HG02571 (cell line): Measurements from ENCODE around the gene ZNF668.
A peak's percentile ranks its signal among the peaks of the same experiment; 100 is the strongest.

ENCODE experiments used
- ATAC-seq: cut with Tn5 transposase; IDR thresholded peaks from one replicate; pipeline ENCODE4 v1.9.1; 2021; ENCODE audit warnings: mild to moderate bottlenecking, moderate library complexity; ENCODE audit not compliant: unreplicated experiment

Gene ZNF668

DNA sequence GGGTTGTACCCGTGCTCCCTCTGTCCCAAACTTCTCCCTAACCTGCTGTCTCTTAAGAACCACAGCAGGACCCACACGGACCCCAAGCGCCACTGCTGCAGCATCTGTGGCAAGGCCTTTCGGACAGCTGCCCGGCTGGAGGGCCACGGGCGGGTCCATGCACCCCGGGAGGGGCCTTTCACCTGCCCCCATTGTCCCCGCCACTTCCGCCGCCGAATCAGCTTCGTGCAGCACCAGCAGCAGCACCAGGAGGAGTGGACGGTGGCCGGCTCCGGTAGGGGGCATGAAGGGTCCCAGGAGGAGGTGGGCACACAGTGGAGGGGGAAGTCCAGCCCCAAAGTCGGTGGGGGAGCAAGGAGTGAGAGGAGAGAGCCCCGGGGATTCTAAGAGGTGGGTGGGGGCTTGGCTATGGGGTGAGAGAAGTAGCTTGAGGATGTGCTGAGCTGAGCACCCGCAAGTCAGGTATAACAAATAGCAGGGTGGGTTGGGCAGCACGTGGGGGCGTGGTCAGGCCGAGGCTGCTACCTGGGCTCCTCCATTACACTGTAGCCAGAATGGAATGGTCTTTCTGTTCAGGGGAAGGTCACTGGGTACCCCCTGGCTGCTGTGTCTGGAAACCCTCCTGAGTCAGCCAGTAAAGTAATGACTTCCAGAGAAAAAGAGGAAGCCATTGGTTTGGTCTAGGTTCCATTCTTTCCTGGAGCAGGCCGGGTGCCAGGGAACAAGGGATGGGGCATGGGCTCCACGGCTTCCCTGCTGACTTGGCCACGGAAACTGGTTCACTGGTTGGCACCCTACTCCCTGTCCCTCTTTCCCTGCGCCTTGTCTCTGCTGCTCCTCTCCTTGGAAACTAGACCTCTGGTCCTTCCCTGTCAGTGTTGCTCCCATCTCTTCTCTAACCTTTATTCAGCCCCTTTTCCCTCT lies 7.7 kb upstream of the ZNF668 start:
- no peak for ATAC-seq

DNA sequence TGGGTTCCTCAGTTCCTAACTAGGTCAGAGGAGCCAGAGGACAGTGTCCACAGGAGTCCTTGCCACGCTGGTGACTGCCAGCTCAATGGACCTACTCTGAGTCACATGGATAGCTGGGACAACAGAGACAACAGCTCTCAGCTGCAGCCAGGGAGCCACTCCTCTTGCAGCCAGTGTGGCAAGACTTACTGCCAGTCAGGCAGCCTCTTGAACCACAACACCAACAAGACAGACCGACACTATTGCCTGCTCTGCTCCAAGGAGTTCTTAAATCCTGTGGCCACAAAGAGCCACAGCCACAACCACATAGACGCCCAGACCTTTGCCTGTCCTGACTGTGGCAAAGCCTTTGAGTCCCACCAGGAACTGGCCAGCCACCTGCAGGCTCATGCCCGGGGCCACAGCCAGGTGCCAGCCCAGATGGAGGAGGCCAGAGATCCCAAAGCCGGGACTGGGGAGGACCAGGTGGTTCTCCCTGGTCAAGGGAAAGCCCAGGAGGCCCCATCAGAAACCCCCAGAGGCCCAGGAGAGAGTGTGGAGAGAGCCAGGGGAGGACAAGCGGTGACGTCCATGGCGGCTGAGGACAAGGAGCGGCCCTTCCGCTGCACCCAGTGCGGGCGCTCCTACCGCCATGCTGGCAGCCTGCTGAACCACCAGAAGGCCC lies 6.8 kb upstream of the ZNF668 start:
- ATAC-seq: no peak

DNA sequence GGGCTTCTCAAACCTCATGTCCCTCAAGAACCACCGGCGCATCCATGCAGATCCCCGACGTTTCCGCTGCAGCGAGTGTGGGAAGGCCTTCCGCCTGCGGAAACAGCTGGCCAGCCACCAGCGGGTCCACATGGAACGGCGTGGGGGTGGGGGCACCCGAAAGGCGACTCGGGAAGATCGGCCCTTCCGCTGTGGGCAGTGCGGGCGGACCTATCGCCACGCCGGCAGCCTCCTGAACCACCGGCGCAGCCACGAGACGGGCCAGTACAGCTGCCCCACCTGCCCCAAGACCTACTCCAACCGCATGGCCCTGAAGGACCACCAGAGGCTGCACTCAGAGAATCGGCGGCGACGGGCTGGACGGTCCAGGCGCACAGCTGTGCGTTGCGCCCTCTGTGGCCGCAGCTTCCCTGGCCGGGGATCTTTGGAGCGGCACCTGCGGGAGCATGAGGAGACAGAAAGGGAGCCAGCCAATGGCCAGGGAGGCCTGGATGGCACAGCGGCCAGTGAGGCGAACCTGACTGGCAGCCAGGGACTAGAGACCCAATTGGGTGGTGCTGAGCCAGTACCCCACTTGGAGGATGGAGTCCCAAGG lies 6.1 kb upstream of the ZNF668 start:
- ATAC-seq: no peak

DNA sequence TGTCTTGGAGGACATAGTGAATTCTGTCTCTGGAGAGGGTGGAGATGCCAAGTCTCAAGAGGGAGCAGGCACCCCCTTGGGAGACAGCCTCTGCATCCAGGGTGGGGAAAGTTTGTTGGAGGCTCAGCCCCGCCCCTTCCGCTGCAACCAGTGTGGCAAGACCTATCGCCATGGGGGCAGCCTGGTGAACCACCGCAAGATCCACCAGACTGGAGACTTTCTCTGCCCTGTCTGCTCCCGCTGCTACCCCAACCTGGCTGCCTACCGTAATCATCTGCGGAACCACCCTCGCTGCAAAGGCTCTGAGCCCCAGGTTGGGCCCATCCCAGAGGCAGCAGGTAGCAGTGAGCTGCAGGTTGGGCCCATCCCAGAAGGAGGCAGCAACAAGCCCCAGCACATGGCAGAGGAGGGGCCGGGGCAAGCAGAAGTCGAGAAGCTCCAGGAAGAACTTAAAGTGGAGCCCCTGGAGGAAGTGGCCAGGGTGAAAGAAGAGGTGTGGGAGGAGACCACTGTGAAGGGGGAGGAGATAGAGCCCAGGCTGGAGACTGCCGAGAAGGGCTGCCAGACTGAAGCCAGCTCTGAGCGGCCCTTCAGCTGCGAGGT lies 5.4 kb upstream of the ZNF668 start:
- no peak for ATAC-seq

DNA sequence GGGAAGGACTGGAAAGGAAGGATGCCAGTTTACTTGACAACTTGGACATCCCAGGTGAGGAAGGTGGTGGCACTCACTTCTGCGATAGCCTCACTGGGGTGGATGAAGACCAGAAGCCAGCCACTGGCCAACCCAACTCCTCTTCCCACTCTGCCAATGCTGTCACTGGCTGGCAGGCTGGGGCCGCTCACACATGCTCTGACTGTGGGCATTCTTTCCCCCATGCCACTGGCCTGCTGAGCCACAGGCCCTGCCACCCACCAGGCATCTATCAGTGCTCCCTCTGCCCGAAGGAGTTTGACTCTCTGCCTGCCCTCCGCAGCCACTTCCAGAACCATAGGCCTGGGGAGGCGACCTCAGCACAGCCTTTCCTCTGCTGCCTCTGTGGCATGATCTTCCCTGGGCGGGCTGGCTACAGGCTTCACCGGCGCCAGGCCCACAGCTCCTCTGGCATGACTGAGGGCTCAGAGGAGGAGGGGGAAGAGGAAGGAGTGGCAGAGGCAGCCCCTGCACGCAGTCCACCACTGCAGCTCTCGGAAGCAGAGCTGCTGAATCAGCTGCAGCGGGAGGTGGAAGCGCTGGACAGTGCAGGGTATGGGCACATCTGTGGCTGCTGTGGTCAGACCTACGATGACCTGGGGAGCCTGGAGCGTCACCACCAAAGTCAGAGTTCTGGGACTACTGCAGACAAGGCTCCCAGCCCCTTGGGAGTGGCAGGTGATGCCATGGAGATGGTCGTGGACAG lies 4.7 kb upstream of the ZNF668 start:
- no peak for ATAC-seq

DNA sequence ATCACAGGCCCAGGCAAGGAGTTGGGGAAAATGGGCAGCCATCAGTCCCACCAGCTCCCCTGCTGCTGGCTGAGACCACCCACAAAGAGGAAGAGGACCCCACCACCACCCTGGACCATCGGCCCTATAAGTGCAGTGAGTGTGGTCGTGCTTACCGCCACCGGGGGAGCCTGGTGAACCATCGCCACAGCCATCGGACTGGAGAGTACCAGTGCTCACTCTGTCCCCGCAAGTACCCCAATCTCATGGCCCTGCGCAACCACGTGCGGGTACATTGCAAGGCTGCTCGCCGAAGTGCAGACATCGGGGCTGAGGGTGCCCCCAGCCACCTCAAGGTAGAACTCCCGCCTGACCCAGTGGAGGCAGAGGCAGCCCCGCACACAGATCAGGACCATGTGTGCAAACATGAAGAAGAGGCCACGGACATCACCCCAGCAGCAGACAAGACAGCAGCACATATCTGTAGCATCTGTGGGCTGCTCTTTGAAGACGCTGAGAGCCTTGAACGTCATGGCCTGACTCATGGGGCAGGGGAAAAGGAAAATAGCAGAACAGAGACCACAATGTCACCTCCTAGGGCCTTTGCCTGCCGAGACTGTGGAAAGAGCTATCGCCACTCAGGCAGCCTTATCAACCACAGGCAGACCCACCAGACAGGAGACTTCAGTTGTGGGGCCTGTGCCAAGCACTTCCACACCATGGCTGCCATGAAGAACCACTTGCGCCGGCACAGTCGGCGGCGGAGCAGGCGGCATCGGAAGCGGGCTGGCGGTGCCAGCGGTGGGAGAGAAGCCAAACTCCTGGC lies 3.8 kb upstream of the ZNF668 start:
- no peak for ATAC-seq

DNA sequence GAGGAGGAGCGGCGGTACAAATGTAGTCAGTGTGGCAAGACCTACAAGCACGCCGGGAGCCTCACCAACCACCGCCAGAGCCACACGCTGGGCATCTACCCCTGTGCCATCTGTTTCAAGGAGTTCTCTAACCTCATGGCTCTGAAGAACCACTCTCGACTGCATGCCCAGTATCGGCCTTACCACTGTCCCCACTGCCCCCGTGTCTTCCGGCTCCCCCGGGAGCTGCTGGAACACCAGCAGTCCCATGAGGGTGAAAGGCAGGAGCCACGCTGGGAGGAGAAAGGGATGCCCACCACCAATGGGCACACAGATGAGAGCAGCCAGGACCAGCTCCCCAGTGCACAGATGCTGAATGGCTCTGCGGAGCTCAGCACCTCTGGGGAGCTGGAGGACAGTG lies 3.0 kb upstream of the ZNF668 start:
- ATAC-seq: no peak

DNA sequence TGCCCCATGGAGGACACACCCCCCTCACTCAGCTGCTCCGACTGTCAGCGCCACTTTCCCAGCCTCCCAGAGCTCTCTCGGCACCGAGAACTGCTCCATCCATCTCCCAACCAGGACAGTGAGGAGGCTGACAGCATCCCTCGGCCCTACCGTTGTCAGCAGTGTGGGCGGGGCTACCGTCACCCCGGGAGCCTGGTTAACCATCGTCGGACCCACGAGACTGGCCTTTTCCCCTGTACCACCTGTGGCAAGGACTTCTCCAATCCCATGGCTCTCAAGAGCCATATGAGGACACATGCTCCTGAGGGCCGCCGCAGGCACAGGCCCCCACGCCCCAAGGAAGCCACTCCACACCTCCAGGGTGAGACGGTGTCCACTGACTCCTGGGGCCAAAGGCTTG lies 2.3 kb upstream of the ZNF668 start:
- ATAC-seq: no peak

DNA sequence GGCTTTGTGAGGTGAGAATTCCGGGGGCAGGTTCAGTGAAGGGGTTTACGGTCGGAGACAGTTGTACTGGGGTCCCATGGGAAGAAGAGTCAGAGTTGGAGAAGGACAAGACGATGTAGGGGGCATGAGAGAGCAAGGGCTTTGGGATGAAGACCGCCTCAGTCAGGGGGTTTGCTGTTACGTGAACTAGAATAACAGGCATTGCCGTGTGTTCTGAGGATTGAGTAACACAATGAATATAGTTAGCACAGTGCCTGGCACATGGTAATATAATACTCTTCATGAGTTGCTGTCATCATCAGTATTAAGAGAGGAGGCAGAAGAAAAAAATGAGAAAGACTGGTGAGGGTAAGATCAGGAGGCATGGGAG lies 759 bp upstream of the ZNF668 start:
- ATAC-seq: no peak

DNA sequence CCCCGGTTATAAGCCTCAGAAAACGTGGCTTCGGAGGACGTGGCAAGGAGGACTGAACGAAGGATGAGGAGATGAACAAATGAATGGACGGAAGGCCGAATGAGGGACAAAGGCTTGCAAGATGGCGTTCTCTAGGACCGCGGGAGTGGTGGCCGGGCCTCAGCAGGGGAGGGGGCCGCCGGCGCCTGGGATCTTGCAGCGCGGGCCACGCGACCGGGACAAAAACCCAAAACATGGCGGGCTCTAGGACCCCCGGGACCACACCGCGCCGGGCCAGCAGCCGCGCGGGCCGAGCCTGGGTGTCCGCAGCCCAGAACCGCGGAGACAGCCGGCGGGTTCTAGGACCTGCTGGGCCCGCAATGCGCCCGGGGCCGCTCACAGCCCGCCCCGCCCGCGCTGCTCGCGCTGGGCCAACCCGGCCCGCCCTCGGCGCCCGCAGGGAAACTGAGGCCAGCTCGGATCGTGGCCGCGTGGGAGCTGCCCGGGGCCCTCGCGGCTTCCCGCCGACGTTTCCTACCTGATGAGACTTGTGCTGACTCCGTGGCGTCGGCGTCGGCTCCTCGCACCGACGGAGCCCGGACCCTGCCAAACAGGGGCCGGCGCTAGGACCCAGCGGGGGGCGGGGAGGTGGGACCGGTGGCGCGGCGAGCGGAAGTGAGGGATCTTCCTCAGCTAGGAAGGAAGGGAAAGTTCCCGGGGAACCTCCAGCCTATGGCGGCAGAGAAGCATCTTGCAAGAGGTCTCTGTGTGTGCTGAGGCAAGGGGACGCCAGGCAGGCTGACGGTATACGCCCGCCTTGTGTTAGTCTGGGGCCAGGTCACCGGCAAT lies 684 bp downstream of the ZNF668 start:
- ATAC-seq: peak; percentile 55

DNA sequence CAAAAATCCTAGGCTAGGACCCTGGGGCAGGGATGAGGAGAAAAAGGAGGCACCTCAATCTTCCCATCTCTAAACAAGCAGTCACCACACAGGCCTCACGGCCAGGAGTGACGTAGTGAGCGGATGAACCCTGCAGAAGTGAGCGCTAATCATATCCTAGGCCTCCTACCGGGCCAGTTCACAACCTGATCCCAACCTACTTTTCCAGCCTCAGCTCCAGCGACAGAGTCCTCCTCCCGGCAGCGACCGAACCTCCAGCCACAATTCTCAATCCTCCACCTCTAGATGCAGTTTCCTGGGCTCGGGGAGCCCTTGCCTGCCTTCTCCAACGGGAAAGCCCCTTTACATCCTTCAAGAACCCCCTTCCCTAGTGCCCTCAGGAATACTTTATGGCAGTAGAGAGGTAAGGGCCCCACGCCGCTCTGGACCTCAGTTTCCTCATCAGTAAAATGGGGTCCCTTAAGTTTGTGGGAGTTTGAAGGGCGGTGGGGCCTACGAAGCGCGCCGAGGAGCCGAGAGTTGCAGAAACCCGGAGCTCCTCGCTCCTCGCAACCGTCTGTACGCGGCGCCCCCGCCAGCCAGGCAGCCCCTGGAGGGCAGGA lies 1.4 kb downstream of the ZNF668 start:
- peak; percentile 1 for ATAC-seq

DNA sequence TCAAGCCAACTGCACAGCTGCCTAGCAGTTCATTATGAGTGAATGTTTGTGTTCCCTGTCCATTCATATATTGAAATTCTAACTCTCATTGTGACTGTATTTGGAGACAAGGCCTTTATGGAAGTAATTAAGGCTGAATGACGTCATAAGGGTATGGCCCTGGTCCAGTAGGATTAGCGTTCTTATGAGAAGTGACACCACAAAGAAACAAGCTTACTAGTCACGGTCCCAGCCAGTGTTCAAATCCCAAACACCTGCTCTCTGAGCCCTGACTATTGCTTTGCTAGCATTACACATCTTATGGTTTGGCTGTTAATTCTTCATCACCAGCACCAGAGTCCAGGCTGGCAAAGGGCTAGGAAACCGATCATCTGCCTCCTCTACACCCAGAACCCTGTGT lies 2.2 kb downstream of the ZNF668 start:
- ATAC-seq: no peak

DNA sequence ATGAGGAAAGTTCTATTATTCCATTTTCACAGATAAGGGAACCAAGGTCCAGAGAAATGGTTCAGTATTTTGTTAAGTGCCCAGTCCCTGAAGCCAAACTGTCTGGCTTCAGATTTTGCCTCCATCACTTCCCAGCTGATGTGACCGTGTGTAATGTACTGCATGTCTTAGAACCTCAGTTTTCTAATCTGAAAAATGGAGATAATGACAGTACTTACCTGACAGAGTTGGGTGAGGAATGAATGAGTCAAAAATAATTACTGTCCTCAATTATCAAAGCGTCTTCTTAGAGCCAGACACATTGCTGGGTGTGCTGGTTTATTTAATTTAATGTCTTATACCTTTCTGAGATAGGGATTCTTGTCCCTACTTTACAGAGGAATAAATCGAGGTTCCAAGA lies 6.7 kb downstream of the ZNF668 start:
- ATAC-seq: no peak

DNA sequence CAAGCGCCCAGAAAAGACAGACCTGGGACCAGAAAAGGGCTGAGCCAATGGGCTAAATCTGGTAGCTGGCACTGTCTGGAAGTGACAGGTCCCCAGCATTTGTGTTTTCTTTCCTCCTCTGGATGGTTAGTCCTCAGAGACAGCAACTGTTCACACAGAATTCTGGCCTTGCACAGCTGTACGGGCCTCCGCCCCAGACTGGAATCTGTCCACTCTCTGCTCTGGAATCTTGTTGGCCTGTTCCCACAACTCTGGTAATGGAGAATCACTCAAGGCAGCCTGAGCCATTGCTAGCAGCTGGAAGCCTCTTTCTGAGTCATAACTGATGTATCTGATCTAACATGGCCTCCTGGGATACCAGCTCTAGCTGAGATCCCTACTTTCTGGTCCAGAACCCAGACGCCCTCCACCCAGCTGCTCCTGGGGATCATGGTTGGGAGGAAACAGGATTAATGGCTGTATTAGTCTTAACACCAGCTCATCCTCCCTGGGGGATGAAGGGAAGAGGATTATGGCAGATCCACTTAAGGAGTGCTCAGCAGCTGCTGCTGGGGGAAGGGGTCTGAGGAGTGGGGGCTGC lies 9.1 kb downstream of the ZNF668 start:
- no peak for ATAC-seq

DNA sequence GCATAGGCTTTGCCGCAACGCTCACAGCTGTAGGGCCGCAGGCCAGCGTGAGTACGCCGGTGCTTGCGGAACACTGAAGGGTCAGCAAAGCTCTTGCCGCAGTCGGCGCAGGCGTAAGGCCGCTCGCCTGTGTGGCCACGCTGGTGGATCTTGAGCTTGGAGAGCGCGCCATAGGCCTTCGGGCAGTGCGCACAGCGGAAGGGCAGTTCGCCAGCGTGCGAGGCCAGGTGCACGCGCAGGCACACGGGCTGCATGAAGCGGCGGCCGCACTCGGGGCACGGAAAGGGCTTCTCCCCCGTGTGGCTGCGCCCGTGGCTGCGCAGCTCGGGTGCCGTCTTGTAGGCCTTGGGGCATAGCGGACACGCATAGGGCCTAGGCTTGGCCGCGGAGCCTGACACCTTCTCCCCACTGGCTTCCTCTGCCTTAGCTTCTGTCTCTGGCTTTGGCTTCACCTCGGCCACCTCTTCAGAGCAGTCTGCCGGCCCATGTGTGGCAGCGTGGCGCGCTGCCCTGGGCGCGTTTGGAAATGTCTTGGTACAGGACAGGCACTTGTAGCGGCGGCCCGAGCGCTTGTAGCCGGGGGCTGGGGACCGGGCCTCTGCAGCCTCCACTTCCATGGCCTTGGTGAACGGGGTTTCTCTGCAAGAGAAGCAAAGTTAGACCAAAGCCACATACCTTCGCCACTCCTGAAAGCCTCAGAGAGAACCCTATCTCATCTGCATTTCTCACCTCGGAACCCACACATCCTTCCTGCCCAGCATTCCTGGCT lies 10.0 kb downstream of the ZNF668 start:
- ATAC-seq: no peak

DNA sequence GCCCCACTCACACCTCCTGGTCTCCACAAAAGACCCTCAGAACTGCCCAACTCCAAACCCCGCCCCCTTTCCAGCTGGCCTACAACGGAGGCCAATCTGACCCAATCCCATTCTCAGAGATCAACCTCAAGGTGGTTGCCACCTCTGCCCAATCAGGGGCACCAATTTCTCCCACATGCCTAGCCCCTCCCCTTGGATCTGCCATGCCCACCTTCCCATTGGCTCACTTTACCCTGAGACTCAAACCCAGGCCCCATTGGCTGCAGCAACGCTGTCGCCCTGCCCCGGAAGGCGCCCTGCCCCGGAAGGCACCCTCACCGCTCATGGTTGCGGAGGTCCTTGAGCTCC lies 10.6 kb downstream of the ZNF668 start:
- no peak for ATAC-seq

DNA sequence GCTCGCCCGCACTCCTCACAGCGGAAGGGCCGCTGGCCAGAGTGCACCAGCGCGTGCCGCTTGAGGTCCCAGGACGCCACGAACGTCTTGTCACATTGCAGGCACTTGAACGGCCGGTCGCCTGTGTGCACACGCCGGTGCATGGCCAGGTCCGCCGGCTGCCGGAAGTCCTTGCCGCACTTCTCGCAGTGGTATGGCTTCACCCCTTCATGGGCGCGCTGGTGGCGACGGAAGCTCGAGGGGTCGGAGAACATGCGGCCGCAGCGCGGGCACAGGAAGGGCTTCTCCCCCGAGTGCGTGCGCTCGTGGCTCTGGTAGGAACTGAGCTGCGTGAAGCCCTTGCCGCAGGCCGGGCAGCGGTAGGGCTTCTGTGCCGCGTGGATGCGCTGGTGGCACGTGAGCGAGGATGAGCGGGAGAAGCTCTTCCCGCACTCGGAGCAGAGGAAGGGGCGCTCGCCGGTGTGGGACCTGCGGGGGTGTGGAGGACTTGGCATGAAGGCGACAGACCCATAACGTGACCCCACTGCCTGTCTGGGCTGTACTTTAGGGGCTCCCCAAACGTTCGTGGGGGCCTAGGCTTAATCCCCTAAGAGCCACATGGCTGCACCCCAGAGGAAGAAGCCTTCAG lies 12.1 kb downstream of the ZNF668 start:
- no peak for ATAC-seq
